Peyer's patch (tissue), 4 donors: ENCODE results near the gene RFX4. TPM values are rescaled to one million over a fixed set of nuclear protein-coding genes. Genes with fewer than 3 reads are reported as not detected.

Source experiments
- DNase-seq, 3 donors: peaks; one replicate each; pipeline ENCODE4 v3.0.0-alpha.2; 2017 to 2019
- H3K27ac ChIP-seq, 4 donors: fragments of 200-600 bp; sonication (generic); one replicate each; pipeline ENCODE4 v1.5.1; 2016 to 2019
- H3K27me3 ChIP-seq, 2 donors: fragments of 200-600 bp; sonication (generic); one replicate each; pipeline ENCODE4 v1.5.1; 2019
- H3K36me3 ChIP-seq, 3 donors: fragments of 200-600 bp; sonication (generic); one replicate each; pipeline ENCODE4 v1.5.1; 2016 to 2019
- H3K4me1 ChIP-seq, 4 donors: fragments of 200-600 bp; sonication (generic); one replicate each; pipeline ENCODE4 v1.5.1; 2016 to 2019
- H3K4me3 ChIP-seq, 4 donors: fragments of 200-600 bp; sonication (generic); 1 replicate in 3 of 4; 2 replicates in 1 of 4; pipeline ENCODE4 v1.5.1; 2016 to 2019; ENCODE audit warnings: mild to moderate bottlenecking in 1 of 4
- H3K9me3 ChIP-seq, 4 donors: fragments of 200-600 bp; sonication (generic); one replicate each; pipeline ENCODE4 v1.5.1; 2016 to 2019; ENCODE audit warnings: mild to moderate bottlenecking in 1 of 4
- CTCF ChIP-seq, 6 experiments: fragments of 450-650 bp in 4 of 6; fragments of 200-600 bp in 2 of 6; sonication (generic) in 1 of 6; IDR thresholded peaks; one replicate each; pipeline ENCODE4 v1.5.1; 2017 to 2019; ENCODE audit warnings: antibody characterized with exemption in 6 of 6, mild to moderate bottlenecking in 3 of 6, moderate library complexity in 1 of 6
- POLR2A ChIP-seq, 2 donors: fragments of 450-650 bp; IDR thresholded peaks; one replicate each; pipeline ENCODE4 v1.5.1; 2017; ENCODE audit warnings: antibody characterized with exemption in 2 of 2, mild to moderate bottlenecking in 2 of 2, moderate library complexity in 2 of 2
- total RNA-seq, 4 donors: library from RNA; depleted of rRNA; stranded (reverse); fragments of >200 nt; gene quantifications; one replicate each; pipeline ENCODE4 v1.1.0, GENCODE V29; 2016

RFX4 gene
- total RNA-seq, 4 donors from 2014 or later: not detected

DNA sequence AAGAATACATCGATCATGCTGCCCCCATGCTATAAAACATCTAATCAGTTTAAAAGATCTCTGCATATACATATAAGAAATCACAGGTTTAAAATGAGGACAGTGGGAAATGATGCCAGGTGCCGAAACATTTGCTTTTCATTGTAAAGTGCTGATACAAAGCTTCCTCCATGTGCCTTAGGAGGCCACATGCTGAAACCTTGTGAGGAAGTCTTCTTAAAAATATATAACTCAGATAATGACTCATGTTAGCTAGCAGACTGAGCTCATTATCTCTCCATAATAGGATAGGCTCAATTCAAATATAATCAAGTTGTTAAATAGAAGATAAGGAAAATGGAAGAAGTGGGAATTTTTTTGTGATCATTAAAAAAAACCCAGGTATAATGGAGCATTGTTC lies 65.9 kb downstream of the RFX4 start:
- no peaks in the 10 kb centered on the region for H3K36me3 ChIP-seq
- H3K9me3 ChIP-seq: no peaks in the 10 kb centered on the region
- no peak overlapping the region for H3K27ac ChIP-seq
- H3K27me3 ChIP-seq: no peaks in the 10 kb centered on the region
- TF ChIP-seq CTCF (IDR thresholded peaks at IDR 0.05) (no peak), POLR2A (IDR thresholded peaks at IDR 0.05) (no peak)
- no peak overlapping the region for H3K4me3 ChIP-seq
- no peaks in the 10 kb centered on the region for H3K4me1 ChIP-seq
- DNase-seq: no peak

DNA sequence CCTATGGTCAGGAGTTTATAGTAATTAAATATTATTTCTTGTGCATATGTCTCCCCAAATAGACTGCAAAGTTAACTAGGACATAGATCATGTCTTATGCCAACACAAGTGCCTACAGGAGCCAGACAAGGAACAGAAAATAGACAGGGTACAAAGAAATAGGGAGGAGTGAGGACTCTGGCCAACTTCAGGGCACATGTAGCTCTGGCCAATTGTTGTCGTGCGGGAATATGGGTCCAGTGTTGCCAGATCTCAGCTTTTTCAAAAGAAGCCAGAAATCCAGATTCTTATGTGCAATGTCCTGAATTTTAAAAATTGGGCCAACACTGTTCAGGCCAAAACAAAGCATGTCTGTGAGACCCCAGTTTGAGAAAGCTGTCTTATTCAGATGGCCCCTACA lies 68.7 kb downstream of the RFX4 start:
- Histone ChIP-seq H3K4me1 (no peaks in the 10 kb centered on the region), H3K27ac (no peak overlapping the region), H3K36me3 (no peaks in the 10 kb centered on the region), H3K27me3 (no peaks in the 10 kb centered on the region), H3K4me3 (no peak overlapping the region), H3K9me3 (no peaks in the 10 kb centered on the region)
- DNase-seq: no peak
- no peak for TF ChIP-seq POLR2A (IDR thresholded peaks at IDR 0.05)
- TF ChIP-seq CTCF (IDR thresholded peaks at IDR 0.05): no peak

DNA sequence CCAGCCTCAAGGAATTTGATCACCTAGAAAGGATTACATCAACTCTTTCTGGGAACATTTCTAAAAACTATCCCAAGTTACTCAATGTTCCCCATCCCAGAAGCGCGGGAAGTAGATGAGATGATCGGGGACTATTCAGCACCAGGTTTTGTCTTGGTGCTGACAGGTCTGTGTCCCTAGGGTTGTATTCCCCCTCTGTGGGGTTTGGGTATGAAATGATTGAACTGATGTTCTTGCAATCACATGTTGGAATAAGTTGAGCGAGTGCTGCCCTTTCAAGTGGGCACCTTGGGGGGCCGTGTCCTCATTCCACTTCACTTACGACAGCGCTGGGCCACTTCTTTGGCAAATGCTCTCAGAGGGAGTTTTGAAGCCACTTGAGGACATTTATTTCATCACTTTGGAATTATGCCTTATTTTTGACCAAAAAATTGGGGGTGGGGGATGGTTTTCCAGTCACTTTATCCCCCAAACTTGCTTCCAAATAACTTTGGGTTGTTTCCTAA lies 69.8 kb downstream of the RFX4 start:
- TF ChIP-seq CTCF (IDR thresholded peaks at IDR 0.05) (no peak), POLR2A (IDR thresholded peaks at IDR 0.05) (no peak)
- Histone ChIP-seq H3K27me3 (no peaks in the 10 kb centered on the region), H3K4me3 (no peak overlapping the region), H3K9me3 (no peaks in the 10 kb centered on the region), H3K36me3 (no peaks in the 10 kb centered on the region), H3K4me1 (no peaks in the 10 kb centered on the region), H3K27ac (no peak overlapping the region)
- DNase-seq: no peak

GRCh38 chr12:106655577-106655976 lies 72.8 kb downstream of the RFX4 start:
- no peak for DNase-seq
- TF ChIP-seq POLR2A (IDR thresholded peaks at IDR 0.05): no peak
- TF ChIP-seq CTCF (IDR thresholded peaks at IDR 0.05): no peak

GRCh38 chr12:106657488-106657887 lies 74.7 kb downstream of the RFX4 start:
- no peak for DNase-seq
- H3K27ac ChIP-seq: no peak overlapping the region
- TF ChIP-seq CTCF (IDR thresholded peaks at IDR 0.05) (no peak), POLR2A (IDR thresholded peaks at IDR 0.05) (no peak)
- no peak overlapping the region for H3K4me3 ChIP-seq
- H3K27me3 ChIP-seq: no peaks in the 10 kb centered on the region
- no peaks in the 10 kb centered on the region for H3K4me1 ChIP-seq
- peaks cover 0 to 5% (median 0%) of the 10 kb centered on the region in 4 donors for H3K9me3 ChIP-seq
- no peaks in the 10 kb centered on the region for H3K36me3 ChIP-seq

More at GRCh38 chr12:106655577-106655976, 72.8 kb downstream of the RFX4 start:
- H3K27me3 ChIP-seq: no peaks in the 10 kb centered on the region
- no peak overlapping the region for H3K4me3 ChIP-seq
- no peaks in the 10 kb centered on the region for H3K4me1 ChIP-seq
- H3K9me3 ChIP-seq: no peaks in the 10 kb centered on the region
- H3K27ac ChIP-seq: no peak overlapping the region
- H3K36me3 ChIP-seq: no peaks in the 10 kb centered on the region

DNA sequence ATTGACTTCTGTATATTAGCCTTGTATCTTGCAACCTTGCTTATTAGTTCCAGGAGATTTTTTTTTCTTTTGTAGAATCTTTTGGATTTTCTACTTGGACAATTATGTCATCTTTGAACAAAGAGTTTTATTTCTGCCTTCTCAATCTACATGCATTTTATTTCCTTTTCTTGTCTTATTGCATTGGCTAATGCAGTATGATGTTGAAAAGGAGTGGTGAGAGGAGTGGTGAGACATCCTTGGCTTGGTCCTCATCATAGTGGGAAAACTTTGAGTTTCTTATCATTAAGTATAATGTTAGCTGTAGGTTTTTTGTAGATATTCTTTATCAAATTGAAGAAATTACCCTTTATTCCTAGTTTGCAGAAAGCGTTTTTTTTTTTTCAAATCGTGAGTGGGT lies 80.6 kb downstream of the RFX4 start:
- H3K4me1 ChIP-seq: no peaks in the 10 kb centered on the region
- H3K27me3 ChIP-seq: no peaks in the 10 kb centered on the region
- no peak for TF ChIP-seq POLR2A (IDR thresholded peaks at IDR 0.05)
- no peak for TF ChIP-seq CTCF (IDR thresholded peaks at IDR 0.05)
- no peak for DNase-seq
- no peak overlapping the region for H3K27ac ChIP-seq
- no peaks in the 10 kb centered on the region for H3K36me3 ChIP-seq
- peaks cover 0 to 24% (median 0%) of the 10 kb centered on the region in 4 donors for H3K9me3 ChIP-seq
- H3K4me3 ChIP-seq: no peak overlapping the region
